D341Med (cell line): ENCODE results near the gene TESMIN.

ENCODE experiments used
- DNase-seq: peaks from one replicate; pipeline ENCODE4 v3.0.0; 2012; ENCODE audit warnings: low spot score

TESMIN gene, protein sequence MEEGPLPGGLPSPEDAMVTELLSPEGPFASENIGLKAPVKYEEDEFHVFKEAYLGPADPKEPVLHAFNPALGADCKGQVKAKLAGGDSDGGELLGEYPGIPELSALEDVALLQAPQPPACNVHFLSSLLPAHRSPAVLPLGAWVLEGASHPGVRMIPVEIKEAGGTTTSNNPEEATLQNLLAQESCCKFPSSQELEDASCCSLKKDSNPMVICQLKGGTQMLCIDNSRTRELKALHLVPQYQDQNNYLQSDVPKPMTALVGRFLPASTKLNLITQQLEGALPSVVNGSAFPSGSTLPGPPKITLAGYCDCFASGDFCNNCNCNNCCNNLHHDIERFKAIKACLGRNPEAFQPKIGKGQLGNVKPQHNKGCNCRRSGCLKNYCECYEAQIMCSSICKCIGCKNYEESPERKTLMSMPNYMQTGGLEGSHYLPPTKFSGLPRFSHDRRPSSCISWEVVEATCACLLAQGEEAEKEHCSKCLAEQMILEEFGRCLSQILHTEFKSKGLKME

DNA sequence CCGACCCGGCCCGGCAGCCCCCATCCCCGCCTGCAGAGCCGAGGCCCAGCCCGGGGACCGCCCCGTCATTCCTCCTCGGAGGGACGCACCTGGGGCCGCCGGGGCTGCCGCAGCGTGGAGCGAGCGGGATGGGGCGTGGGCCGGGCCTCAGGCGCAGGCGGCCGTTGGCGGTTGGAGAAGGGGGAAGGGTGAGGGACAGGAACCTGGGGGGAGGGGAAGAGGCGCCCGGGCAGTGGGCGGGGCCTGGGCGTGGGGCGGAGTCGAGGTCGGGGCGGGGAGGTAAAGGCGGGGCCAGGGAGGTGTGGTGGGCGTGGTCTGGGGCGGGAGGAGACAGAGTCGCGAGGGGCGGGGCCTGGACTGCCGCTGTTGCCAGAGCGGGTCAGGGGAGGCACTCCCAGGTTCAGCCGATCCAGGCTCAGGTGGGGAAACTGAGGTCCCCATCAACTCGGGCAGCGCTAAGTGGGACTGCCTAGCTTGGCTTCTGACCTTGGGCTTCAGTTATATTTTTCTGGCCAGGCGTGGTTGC lies at the start of gene TESMIN:
Gene TESMIN (minus strand): TSS at position 190 of the 526 bp plus-strand sequence. CDS start 860 bp downstream, outside the sequence.
- DNase-seq: peak; percentile 98

DNA sequence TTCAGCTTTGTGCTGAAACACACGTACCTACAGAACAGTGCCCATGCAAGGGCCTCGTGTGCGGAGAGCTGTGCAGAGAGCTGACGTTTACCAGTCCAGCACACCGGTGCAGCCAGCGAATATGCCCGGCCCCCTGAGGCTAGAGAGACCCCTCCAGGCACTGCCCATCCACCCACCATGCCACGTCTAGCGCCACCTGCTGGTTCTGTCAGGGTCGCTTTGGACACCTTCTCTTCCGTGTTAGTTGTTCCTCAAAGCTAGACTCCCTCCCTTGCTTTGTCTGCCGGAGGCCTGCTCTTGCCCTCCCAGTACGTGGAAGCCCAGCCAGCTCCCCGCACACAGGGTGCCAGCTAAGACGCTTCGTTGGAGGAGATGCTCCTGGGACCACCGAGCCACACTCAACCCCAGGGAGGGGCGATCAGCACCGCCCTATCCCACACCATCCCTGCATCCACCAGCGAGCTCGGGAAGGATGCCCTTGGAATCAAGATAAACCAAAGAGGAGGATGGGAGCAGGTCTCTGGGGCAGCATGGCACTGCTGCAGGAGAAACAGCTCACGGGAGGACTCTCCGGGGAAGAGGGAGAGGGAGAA lies 47.0 kb upstream of the TESMIN start:
- peak; percentile 66 for DNase-seq

DNA sequence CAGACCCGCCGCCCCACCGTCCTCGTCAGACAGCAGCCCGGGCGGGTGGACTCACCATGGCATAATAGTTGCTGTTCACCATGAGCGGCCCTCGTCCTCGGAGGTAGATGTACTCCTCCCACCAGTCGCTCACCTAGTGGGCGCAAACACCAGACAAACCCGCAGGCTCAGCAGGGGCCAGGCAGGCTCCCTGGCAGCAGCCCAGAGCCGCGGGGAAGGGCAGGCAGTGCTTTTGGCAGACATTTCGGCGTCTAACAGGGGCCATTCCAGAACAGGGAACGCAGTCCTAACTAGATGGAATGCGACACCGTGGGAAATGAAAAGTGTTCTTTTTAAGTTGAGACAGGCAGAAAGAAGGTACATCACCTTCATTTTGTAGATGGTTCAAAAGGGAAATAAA lies 45.5 kb upstream of the TESMIN start:
- no peak for DNase-seq

DNA sequence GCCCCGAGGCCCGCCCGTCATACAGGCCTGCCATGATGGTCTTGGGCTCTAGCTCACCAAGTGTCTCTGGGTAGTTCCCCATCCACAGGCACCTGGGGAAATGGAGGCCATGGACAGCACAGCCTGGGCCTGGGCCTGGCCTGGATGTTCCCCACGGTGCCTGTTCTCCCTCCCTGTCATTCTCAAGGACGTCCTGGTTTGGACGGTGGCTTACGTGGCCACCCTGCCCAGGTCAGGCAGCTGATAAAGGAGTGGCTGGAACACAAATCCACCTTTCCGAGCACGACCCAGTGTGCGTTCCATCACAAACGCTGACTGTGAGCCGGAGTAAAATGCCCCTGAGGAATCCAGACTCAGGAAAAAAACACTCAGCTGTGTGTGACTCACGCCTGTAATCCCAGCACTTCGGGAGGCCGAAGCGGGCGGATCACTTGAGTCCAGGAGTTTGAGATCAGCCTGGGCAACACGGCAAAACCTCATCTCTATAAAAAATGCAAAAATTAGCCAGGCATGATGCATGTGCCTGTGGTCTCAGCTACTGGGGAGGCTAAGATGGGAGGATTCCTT lies 41.2 kb upstream of the TESMIN start:
- no peak for DNase-seq

DNA sequence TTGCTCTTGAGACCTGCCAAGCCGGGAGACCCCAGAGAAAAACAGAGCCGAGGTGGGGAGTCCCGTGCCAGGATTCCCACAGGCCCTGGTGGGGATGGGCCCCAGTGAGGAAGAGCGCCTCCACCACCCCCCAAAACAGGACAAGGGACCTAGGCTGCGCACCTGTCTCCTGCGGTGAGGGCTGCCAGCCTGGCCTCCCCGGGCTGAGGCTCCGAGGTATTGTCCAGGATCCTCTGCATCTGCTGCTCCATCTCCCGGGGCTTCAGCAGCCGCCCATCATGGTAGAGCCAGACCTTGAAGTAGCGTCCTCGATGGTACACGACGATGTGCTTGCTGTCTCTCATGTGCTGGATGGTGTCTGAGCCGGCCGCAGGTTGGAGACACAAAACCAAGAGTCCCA lies 33.3 kb upstream of the TESMIN start:
- DNase-seq: no peak

DNA sequence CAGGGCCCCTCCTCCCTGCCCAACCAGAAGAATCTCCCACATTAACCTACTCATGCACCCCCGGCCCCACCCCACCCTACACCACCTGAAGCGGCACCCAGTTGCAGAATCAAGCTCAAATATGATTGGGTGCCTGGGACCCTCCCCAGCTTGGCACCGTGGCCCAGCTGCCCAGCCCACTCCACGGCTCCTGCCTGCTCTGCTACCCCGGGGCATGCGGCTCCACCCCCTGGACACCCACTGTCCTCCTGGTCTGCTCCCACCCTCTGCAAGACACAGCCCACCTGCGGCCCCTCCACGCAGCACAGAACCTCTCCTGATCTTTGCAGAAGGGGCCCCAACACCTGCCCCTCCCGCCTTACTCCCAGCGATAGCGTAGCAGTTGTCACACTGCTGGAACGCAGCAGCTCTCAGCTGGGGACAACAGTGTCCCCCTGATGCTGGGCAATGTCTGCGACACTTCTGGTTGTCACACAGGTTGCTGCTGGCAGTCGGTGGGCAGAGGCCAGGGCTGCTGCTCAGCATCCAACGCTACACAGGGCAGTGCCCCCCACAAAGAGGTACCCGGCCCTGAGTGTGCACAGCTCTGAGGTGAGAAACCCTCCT lies 32.0 kb upstream of the TESMIN start:
- DNase-seq: no peak

DNA sequence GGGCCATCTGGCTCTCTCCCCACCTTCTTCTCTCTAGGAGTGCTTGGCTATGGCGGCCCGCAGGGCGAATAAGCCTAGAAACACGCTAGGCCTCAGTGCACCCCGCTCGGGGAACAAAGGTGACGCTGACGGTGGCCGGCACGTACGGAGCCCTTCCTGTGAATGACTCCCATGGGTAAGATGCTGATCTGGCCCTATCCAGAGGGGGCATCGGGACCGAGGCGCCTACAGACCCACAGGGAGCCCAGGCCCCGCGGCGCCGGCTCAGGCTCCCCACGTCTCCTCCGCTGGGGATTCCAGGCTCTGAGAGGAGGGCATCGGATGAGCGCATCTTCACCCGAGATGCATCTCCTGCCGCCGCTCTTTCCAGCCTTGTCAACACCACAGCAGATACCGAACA lies 31.4 kb upstream of the TESMIN start:
- no peak for DNase-seq

DNA sequence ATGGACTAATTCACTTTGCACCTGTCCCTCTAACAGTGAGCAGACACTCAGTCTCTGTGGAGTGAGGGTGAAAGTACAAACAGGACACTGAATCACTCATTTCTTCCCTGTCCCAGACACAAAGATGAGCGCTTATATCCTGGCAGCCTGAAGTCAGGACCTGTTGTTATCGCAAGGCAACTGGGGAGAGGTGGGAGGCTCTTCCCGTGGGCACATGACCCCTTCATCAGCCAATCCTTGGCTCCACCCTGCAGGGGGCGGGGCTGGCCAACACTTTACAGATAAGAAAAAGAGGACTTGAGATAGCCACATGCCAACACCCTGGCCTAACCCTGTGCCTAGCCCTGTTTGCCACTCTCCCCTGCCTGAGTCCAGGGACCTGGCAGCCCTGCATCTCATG lies 29.5 kb upstream of the TESMIN start:
- DNase-seq: no peak

DNA sequence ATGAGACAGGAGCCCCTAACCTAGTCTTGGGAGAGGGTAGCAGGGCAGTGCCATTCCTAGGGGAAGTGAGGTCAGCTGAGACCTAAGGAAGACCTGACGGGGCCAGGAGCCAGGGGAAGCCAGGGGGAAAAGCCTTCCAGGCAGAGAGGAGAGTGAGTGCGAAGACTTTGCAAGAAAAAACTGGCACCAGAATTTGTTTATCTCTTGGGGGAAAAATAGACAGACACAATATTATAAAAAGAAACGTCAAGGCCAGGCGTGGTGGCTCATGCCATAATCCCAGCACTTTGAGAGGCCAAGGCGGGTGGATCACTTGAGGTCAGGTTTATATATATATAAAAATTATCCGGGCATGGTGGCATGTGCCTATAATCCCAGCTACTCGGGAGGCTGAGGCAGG lies 26.9 kb upstream of the TESMIN start:
- DNase-seq: no peak

DNA sequence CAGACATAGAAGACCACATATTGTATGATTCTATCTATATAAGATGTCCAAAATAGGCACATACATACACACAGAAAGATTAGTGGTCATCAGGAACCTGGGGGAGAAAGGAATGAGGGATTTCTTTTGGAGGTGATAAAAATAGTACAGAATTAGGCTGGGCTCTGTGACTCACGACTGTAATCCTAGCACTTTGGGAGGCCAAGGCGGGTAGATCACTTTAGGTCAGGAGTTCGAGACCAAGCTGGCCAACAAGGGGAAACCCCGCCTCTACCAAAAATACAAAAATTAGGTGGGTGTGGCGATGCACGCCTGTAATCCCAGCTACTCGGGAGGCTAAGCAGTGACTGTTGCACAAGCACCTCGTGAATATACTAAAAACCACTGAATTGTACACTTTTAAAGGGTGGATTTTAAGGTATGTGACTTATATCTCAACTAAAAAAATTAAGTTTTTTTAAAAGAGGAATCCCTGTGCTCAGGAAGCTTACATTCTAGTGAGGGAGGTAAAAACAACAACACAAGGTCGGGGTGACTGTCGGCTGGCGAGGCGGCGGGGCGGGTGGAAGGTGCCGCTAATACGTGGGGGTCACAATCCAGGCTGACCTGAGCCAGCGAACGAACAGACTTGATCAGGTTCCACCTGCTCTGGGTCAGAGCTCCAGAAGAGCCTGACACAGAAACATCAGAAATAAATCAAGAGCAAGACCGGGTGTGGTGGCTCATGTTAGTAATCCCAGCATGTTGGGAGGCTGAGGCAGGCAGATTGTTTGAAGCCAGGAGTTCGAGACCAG lies 25.3 kb upstream of the TESMIN start:
- no peak for DNase-seq

DNA sequence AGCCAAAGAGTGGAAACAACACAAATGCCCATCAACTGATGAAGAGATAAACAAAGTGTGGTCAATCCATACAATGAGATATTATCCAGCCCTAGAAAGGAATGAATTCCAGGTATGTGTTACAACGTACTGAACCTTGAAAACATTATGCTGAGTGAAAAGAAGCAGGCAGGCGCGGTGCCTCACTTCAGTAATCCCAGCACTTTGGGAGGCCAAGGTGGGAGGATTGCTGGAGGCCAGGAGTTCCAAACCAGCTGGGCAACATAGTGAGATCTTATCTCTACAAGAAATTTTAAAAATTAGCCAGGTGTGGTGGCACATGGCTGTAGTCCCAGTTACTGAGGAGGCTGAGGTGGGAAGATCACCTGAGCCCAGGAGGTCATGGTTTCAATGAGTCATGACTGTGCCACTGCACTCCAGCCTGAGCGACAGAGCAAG lies 24.6 kb upstream of the TESMIN start:
- DNase-seq: no peak

DNA sequence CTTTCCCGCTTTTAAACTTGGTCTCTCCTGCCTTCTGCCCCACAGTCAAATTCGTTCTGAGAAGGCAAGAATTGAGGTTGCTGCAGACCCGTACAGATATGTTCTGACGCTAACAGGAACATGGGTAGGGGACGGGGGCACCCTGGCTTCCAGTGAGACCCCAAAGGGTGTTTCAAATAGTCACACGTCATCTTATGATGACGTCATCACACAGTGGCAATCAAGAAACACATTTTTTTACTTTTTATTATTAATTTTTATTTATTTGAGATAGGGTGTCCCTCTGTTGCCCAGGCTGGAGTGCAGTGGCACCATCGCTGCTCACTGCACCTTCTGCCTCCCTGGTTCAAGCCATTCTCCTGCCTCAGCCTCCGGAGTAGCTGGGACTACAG lies 22.9 kb upstream of the TESMIN start:
- no peak for DNase-seq

DNA sequence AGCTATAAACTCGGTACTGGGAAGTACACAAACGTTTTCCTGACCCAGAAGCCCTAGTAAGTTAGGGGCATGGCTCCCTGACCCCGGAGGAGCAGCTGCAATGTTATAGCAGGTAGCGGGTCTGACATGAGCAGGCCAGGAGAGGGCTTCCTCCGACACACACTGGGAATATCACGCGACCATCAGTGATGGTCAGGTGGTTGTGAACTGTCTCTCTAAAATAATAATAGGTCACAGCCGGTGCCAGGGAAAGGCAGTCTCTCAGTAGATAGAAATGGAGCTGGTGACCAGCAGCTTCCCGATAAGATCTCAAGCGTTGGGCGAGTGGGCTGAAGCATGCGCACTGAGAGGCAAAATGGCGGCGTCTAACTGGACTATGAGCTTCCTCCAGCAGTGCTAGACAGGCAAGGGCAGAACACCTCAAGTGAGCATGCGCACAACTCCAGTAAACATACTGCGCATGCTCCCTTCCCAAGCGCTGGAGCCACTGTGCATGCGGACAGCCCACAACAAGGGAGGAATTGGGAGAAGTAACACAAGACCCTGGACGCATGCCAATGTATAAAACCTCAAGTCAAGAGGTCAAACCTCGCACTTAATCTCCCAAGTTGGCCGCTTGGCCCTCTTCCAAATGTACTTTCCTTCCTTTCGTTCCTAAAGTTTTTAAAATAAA lies 22.3 kb upstream of the TESMIN start:
- no peak for DNase-seq

DNA sequence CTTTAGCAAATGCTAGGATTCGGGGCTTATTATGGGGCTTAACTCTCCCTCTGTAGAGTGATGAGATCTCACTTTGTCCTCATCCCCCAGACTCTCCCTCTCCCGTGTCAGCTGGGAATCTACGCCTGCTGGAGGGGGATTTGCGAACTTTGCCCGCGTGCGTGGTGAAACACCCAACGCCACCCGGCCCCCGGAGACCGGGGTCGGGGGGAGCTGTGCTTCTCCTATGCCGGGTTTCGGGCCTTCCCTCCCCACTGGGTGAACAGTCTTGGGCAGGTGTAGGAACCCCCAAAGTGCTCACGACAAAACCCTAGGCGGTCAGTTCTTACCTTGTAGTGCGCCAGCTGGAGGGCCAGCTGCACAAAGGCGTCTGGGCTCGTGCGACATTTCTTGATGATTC lies 21.6 kb upstream of the TESMIN start:
- no peak for DNase-seq

DNA sequence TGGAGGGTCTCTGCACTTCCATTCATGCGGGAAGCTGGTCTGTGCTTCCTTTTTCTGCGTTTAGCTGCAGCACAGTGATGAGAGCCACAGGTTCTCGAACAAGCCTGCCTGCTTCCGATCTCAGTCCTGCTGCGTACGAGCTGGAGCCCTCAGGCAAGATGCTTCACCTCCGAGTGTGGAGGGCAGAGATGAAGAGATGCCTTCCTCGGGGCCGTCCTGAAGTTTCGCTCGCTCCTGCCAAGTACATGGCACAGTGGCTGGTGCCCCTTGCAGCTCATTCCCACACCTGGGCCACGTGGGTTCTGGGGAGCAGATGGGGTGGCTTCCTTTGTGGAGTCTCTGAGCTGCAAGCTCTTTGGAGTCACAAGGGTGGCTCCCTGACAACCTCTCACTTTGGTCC lies 19.5 kb upstream of the TESMIN start:
- DNase-seq: no peak

DNA sequence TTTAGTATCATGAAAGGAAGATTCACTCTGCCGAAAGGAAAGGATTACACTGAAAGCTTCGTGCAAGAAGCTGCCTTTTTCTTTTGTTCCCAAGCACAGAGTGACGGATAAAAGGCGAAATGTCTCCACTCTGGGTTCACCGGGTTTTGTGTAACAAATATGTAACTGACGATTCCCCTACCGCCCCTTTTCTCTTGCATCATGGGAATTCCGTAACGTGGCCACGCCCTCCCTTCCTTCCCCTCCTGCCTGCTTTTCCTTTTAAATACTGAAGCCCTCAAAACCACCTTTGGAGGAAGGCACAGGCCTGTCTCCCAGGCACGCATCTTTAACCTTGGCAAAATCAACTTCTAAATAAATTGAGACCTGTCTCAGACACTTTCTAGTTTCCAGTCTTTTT lies 16.4 kb upstream of the TESMIN start:
- no peak for DNase-seq

DNA sequence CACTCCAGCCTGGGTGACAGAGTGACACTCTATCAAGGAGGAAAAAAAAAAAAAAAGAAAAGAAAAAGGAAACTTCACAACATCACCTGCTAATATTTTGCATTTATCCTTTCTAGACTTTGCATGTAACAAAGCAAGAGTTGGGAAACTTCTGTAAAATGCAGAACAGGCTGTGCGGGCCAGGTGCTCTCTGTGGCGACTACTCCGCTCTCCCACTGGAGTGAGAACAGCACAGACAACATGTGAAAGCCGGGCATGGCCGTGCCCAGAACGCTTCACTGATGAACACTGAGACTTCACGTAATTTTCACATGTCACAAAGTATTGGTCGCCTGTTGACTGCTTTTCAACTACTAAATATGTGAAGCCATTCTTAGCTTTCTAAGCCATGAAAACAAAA lies 15.5 kb upstream of the TESMIN start:
- DNase-seq: no peak

DNA sequence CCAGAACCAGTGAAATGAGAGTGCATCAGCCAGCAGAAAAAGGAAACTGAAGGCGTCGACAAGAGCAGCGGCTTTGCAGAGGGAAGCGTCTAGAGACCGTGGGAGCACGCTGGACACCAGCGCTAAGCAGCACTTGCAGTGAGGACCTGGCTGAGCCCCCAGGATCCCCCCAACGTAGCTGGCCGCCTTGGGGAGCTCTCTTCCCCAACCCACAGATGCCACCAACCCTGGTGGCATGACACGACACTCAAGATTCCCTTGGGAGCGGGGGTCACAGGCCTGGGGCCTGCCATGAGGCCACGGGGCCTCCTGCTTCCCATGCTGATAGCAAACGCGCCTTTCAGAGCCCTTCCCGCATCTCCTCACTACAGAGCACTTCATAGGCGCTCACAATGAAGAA lies 13.4 kb upstream of the TESMIN start:
- no peak for DNase-seq

DNA sequence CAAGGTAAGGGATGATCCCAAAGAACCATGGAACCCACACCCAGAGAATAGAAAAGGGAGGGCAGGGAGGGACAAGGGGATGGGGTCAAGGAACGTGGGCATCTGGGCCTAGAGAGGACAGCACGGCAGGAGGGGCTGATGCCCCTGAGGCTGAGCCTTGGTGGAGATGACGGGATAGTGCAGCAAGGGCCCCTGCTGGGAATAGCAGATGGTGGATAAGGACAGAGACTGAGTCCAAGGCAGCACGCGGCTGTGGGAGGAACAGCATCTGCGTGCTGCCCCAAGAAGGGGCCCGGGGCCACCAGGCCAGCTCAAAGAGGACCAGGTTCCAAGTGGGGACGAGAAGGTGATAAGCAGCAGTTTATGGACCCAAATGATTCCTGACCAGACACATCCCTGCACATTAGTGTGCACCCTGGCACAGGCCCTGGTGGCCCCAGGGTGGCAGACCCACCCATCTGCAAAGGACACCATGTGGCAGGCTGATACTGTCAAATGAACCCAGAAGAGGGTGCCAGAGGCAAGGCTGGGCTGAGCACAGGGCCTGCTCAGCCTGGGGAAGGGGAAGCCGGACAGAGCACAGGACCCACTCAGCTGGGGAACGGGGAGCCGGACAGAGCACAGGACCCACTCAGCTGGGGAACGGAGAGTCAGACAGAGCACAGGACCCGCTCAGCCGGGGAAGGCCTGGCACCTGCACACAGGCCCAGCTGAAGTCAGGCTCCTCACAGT lies 12.8 kb upstream of the TESMIN start:
- DNase-seq: no peak

DNA sequence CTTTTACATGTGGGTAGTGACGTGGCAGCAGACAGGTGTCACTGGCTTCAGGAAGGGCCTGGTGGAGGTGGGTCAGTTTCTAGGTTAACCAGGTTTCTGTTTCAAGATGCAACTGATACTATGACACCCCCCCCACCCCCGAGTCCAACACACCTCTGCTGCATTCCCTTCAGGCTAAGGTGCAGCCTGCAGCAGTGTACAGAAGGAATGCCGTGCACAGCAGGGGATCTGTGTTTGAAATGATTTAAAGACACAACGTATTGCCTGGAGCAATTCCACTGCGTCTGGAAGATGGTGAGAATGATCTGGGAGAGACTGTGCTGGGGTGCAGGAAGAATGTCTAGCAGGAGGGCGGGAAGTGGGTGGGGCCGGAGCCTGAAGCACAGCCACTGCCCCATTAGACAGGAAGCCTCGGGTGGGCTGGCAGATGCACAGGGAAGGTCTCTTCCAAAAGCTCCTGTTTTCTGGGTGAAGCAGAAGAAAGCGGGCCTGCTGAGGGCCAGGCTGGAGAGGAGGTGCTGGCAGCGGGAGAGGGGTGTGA lies 11.9 kb upstream of the TESMIN start:
- DNase-seq: no peak
